Bronchial epithelial cell (primary cell): ENCODE results near the gene CHCHD6. TPM values are rescaled to one million over a fixed set of nuclear protein-coding genes. Genes with fewer than 3 reads are reported as not detected.

Experiments used
- DNase-seq: peaks from one replicate; pipeline ENCODE4 v3.0.0-alpha.2; 2010; ENCODE audit warnings: low read depth
- FAIRE-seq: peaks from 2 replicates; lab custom pipeline; 2011; peaks lifted over from hg19 to GRCh38; lab: Jason Lieb, UNC
- H3K27me3 ChIP-seq: 2 replicates; pipeline ENCODE4 v1.5.1; 2011; ENCODE audit warnings: low read length; ENCODE audit not compliant: control insufficient read depth, insufficient read depth
- H3K36me3 ChIP-seq: 2 replicates; pipeline ENCODE4 v1.5.1; 2011; ENCODE audit warnings: low read length; ENCODE audit not compliant: control insufficient read depth, insufficient read depth
- H3K4me3 ChIP-seq: 2 replicates; pipeline ENCODE4 v1.5.1; 2011; ENCODE audit warnings: mild to moderate bottlenecking, low read depth, low read length, control low read depth
- total RNA-seq: library from RNA; depleted of rRNA; stranded (reverse); fragments of >200 nt; gene quantifications from 2 replicates; pipeline ENCODE4 v1.2.1, GENCODE V29; 2014
- TF ChIP-seq, protein P1 (sequence below): IDR thresholded peaks from 2 replicates; pipeline ENCODE4 v1.5.1; 2011; ENCODE audit warnings: mild to moderate bottlenecking, moderate library complexity, low read length, control low read depth, inconsistent platforms; ENCODE audit not compliant: insufficient read depth, severe bottlenecking

Gene CHCHD6
- total RNA-seq, 1 donor from 2014 or later = 25.5 TPM

DNA sequence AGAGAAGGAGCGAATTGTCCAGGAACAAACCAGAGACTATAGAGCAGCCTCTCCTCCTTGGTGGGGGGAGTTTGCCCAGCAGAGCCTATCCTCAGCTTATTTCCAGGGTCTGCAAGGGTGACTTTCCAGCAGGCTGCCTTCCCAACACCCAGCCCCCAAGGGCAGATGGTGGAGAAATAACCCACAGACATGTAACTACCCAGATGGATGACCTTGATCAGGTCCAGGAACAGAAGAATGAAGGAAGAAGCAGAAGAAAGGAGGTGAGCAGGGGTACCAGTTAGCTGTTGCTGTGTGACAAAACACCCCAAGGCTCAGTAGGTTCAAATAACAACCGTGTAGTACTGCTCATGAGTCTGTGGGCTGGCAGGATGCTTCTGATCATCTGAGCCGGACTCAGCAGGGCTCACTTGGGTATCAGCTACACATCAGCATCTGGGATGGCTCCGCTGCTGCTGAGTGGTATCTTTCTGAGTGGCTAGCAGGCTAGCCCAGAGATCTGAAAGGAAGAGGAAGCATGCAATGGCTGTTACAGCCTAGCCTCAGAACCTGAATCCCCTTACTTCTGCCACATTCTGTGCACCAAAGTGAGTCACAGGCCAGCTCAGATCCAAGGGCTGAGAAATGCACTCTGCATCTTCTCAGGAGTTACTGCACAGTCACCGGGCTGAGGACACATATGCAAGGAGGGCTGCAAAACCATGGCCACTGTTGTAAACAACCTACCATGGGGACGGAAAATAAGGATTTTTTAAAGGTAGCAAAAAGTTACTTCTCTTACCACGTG, 26.9 kb upstream of the CHCHD6 start:
- TF ChIP-seq, protein P1, sequence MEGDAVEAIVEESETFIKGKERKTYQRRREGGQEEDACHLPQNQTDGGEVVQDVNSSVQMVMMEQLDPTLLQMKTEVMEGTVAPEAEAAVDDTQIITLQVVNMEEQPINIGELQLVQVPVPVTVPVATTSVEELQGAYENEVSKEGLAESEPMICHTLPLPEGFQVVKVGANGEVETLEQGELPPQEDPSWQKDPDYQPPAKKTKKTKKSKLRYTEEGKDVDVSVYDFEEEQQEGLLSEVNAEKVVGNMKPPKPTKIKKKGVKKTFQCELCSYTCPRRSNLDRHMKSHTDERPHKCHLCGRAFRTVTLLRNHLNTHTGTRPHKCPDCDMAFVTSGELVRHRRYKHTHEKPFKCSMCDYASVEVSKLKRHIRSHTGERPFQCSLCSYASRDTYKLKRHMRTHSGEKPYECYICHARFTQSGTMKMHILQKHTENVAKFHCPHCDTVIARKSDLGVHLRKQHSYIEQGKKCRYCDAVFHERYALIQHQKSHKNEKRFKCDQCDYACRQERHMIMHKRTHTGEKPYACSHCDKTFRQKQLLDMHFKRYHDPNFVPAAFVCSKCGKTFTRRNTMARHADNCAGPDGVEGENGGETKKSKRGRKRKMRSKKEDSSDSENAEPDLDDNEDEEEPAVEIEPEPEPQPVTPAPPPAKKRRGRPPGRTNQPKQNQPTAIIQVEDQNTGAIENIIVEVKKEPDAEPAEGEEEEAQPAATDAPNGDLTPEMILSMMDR = no peak
- Histone ChIP-seq H3K36me3 (no peaks in the 10 kb centered on the region), H3K27me3 (peaks cover 11% of the 10 kb centered on the region), H3K4me3 (no peak overlapping the region)
- FAIRE-seq (no peak), DNase-seq (peak; percentile 36)

DNA sequence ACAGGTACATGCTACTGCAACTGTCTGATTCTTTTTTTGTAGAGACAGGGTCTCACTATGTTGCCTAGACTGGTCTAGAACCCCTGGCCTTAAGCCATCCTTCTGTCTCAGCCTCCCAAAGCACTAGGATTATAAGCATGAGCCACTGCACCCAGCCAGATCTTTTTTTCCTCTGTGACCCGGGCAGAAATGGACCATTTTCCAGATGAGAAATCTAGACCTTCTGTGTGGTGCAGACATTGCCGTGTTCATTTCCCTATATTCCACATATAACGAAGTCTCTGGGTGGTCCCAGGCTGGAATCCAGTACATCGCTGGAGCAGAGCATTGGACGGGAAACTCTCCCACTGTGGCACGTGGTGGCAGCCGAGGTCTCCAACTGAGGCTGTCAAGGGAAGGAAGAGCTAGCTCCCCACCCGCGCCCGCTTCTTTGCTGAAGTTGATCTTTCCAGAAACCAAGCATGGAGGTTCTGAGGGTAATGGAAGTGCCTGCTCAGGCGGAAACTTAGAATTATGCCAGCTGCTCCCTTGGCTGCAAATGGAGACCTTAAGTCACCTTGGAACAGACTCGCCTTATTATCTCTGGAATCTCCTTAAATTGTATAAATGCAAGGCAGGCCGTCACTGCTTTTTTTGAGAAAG, 26.1 kb upstream of the CHCHD6 start:
- Histone ChIP-seq H3K27me3 (peaks cover 11% of the 10 kb centered on the region), H3K36me3 (no peaks in the 10 kb centered on the region), H3K4me3 (no peak overlapping the region)
- no peak for DNase-seq
- TF ChIP-seq, protein P1 = no peak
- FAIRE-seq = no peak

DNA sequence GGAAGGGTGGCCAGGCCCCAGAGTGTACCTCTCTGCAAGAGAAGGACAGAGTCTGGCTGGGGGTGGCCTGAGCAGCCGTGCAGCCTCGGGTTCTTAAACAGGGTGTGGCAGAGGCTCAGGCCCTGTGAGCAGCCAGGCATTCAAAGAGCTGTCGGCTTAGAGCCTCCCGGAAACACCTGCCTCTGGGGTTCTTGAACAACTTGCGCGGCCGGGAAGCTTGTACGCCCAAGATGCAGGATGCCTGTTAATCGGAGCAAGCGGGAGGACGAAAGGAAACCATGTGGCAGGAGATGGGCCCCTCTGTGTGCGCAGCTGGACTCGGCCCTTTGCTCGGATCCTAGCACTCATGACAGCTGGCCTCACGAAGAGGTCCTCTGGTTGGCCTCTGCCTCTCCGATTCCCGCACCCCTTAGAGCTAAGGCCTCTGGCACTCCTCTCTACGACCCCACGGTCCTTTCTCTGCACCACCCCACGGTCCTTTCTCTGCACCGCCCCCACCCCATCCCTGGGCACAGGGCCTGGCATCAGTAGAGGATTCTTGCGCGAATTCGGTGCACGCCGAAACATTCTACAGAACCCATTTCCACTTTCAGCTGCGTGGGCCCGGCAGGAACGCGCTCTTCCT, 25.2 kb upstream of the CHCHD6 start:
- Histone ChIP-seq H3K27me3 (peaks cover 11% of the 10 kb centered on the region), H3K4me3 (no peak overlapping the region), H3K36me3 (no peaks in the 10 kb centered on the region)
- DNase-seq = no peak
- TF ChIP-seq, protein P1 = no peak
- FAIRE-seq = no peak

DNA sequence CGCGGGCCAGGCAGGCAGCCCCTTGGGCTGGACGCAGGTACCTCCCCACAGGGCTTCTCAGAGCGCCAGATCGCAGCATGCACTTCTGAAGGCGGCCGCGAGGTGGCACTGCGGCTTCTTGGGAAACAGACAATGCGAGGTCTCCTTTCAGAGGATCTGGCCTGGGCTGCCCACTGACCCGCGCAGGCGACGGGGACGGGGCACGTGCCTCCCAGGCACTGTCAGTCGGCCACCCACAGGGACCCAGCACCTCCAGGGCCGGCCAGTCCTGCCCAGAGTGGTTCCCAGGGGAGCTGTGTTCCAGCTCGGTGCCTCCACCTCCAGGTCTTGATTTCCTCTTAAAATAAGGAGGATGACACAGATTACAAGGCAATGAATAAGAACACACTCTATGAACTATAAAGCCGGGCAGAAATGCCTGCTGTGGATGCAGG, 24.7 kb upstream of the CHCHD6 start:
- TF ChIP-seq, protein P1 = peak; percentile 97
- Histone ChIP-seq H3K4me3 (no peak overlapping the region), H3K27me3 (peaks cover 11% of the 10 kb centered on the region), H3K36me3 (no peaks in the 10 kb centered on the region)
- FAIRE-seq (no peak), DNase-seq (peak; percentile 49)

DNA sequence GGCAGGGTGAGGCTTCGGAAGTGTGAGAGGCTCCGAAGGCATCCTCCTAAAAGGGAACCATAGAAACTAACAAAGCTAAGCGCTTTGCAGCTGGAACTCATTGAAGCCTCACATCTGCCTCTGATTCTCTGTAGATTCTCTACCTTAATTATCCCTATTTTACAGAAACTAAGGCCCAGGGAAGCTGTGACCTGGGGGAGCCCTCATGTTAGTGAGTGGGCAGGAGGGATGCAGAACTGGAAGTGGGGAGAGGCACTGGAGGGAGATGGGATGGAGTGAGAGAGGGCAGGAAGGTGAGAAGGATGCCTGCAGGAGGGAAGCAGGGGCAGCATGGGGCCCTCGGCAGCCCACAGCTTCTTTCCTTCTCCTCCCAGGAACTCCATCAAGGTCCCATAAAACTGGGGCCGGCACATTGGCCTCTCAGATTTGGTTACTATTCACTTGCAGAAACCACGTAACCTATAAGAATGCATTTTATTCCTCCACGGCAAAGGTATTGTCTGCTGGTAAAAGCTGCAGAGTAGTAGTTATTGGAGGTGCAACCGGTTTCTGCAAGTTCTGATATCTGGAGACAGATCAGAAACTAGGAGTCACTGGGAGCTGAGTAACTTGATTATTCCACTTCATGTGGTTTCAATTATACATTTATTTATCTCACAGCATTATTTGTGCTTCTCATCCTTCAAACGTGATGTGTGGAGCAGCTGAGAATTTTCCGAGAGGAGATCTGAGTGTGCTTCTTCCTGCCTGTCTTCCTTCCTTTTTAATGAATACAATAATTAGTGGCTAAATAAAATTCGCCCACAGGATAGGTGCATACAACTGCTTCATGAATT, 24.0 kb upstream of the CHCHD6 start:
- Histone ChIP-seq H3K27me3 (peaks cover 11% of the 10 kb centered on the region), H3K4me3 (no peak overlapping the region), H3K36me3 (no peaks in the 10 kb centered on the region)
- DNase-seq (no peak), FAIRE-seq (no peak)
- TF ChIP-seq, protein P1 = no peak
